PC-9 (cell line): Measurements from ENCODE around the gene ZNF337. TPM values are rescaled to one million over a fixed set of nuclear protein-coding genes. Genes with fewer than 3 reads are reported as not detected.

Experiments used
- BruUV-seq: library from RNA; stranded (reverse); fragments of 400-500 nt; replicated peaks from 2 replicates; lab custom pipeline; 2021; lab: Mats Ljungman, UMichigan
- CTCF ChIA-PET: fragments of 300-600 bp; sonication (Branson Sonifier 250); formaldehyde crosslinking; loops from one replicate; lab custom pipeline; 2022; ENCODE audit warnings: antibody characterized with exemption; lab: Charles Lee
- POLR2A ChIA-PET: fragments of 300-600 bp; sonication (Branson Sonifier 250); formaldehyde crosslinking; loops from one replicate; lab custom pipeline; 2022; ENCODE audit warnings: antibody characterized with exemption; ENCODE audit not compliant: unreplicated experiment; lab: Charles Lee
- DNase-seq, 2 experiments: peaks; one replicate each; pipeline versions ENCODE4 v3.0.0 to v3.0.0-alpha.2; 2015 to 2022; ENCODE audit warnings: mixed read lengths in 1 of 2
- H2AFZ ChIP-seq: fragments of 200-600 bp; sonication (generic); 2 replicates; pipeline ENCODE4 v1.8.1; 2017; ENCODE audit warnings: antibody characterized with exemption
- H3F3A ChIP-seq: fragments of 200-600 bp; sonication (generic); 2 replicates; pipeline ENCODE4 v1.8.1; 2017; ENCODE audit warnings: antibody characterized with exemption, mild to moderate bottlenecking, low read depth; ENCODE audit not compliant: insufficient read depth
- H3K27ac ChIP-seq: fragments of 200-600 bp; sonication (generic); 2 replicates; pipeline ENCODE4 v1.6.1; 2016; ENCODE audit warnings: mixed run types
- H3K27me3 ChIP-seq: fragments of 200-600 bp; sonication (generic); 2 replicates; pipeline ENCODE4 v1.6.1; 2016; ENCODE audit warnings: low read depth, mixed run types; ENCODE audit not compliant: insufficient read depth
- H3K36me3 ChIP-seq: fragments of 200-600 bp; sonication (generic); 2 replicates; pipeline ENCODE4 v1.6.1; 2016; ENCODE audit warnings: low read depth, mixed run types
- H3K4me1 ChIP-seq: fragments of 200-600 bp; sonication (generic); replicated peaks from 2 replicates; pipeline ENCODE4 v1.6.1; 2016; ENCODE audit warnings: mixed run types; ENCODE audit not compliant: insufficient read depth
- H3K4me2 ChIP-seq: fragments of 200-600 bp; sonication (generic); 2 replicates; pipeline ENCODE4 v1.6.1; 2017; ENCODE audit warnings: mixed run types
- H3K4me3 ChIP-seq: fragments of 200-600 bp; sonication (generic); 2 replicates; pipeline ENCODE4 v1.6.1; 2016; ENCODE audit warnings: mixed run types
- H3K79me2 ChIP-seq: fragments of 200-600 bp; sonication (generic); 2 replicates; pipeline ENCODE4 v1.6.1; 2017; ENCODE audit warnings: low read depth, mixed run types
- H3K9me2 ChIP-seq: fragments of 200-600 bp; sonication (generic); 2 replicates; pipeline ENCODE4 v1.8.1; 2017; ENCODE audit warnings: mild to moderate bottlenecking; ENCODE audit not compliant: insufficient read depth
- H3K9me3 ChIP-seq: fragments of 200-600 bp; sonication (generic); 2 replicates; pipeline ENCODE4 v1.8.1; 2016; ENCODE audit warnings: low read depth; ENCODE audit not compliant: insufficient read depth
- H4K20me1 ChIP-seq: fragments of 200-600 bp; sonication (generic); 2 replicates; pipeline ENCODE4 v1.8.1; 2017; ENCODE audit not compliant: insufficient read depth
- EZH2 ChIP-seq: fragments of 200-600 bp; sonication (generic); IDR thresholded peaks from 2 replicates; pipeline ENCODE4 v1.8.0; 2017; ENCODE audit warnings: antibody characterized with exemption, low read depth
- intact Hi-C: fragments of 100-400 bp; cut with micrococcal nuclease; formaldehyde crosslinking; loops from one replicate; pipeline ENCODE4 v1.10.0; 2022; ENCODE audit not compliant: unreplicated experiment
- total RNA-seq: library from RNA; stranded (reverse); gene quantifications from 2 replicates; pipeline ENCODE4 v1.2.3, GENCODE V29; 2021
- TF ChIP-seq, protein P1 (sequence below): fragments of 200-600 bp; sonication (generic); conservative IDR thresholded peaks from 2 replicates; pipeline ENCODE4 v1.6.1; 2017; ENCODE audit warnings: mixed run types, antibody characterized with exemption, mild to moderate bottlenecking, moderate library complexity

Gene ZNF337
- total RNA-seq, 1 experiment from 2014 or later, result 12.8 TPM

DNA sequence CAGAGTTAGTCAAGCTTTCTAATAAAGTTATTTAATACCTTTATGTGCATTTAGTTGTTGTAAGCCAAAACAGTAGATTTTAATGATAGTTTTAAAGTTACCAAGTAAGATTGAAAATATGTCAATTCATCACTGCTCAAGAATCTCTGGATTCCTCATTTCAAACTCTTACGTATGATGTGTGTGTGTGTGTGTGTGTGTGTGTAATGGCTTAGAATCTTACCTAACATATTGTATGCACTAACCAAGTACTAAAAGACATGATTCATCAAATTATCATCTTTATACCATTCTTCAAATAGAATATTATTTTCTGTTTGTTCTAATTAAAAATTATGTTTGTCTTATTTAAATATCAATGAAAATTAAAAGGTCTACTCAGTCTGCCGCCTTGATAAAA lies 41.5 kb upstream of the ZNF337 start:
- H3K27me3 ChIP-seq, result no peaks in the 10 kb centered on the region
- H3K4me2 ChIP-seq, result no peak overlapping the region
- no peak overlapping the region for H2AFZ ChIP-seq
- H3K9me2 ChIP-seq, result no peaks in the 10 kb centered on the region
- no peaks in the 10 kb centered on the region for H3K36me3 ChIP-seq
- ChIA-PET POLR2A (no interaction called here), CTCF (no interaction called here)
- H3K4me3 ChIP-seq, result no peak overlapping the region
- no peak overlapping the region for H3K27ac ChIP-seq
- peaks cover 11% of the 10 kb centered on the region; the same call in 1 of the 2 replicates for H3K4me1 ChIP-seq
- no TSS peak for BruUV-seq
- no peak for DNase-seq
- no peaks in the 10 kb centered on the region for H4K20me1 ChIP-seq
- intact Hi-C loops, result no loop called here
- no peak for TF ChIP-seq EZH2
- TF ChIP-seq, protein P1, sequence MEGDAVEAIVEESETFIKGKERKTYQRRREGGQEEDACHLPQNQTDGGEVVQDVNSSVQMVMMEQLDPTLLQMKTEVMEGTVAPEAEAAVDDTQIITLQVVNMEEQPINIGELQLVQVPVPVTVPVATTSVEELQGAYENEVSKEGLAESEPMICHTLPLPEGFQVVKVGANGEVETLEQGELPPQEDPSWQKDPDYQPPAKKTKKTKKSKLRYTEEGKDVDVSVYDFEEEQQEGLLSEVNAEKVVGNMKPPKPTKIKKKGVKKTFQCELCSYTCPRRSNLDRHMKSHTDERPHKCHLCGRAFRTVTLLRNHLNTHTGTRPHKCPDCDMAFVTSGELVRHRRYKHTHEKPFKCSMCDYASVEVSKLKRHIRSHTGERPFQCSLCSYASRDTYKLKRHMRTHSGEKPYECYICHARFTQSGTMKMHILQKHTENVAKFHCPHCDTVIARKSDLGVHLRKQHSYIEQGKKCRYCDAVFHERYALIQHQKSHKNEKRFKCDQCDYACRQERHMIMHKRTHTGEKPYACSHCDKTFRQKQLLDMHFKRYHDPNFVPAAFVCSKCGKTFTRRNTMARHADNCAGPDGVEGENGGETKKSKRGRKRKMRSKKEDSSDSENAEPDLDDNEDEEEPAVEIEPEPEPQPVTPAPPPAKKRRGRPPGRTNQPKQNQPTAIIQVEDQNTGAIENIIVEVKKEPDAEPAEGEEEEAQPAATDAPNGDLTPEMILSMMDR, result no peak
- H3K9me3 ChIP-seq, result no peaks in the 10 kb centered on the region
- no peaks in the 10 kb centered on the region for H3F3A ChIP-seq
- H3K79me2 ChIP-seq, result no peaks in the 10 kb centered on the region

DNA sequence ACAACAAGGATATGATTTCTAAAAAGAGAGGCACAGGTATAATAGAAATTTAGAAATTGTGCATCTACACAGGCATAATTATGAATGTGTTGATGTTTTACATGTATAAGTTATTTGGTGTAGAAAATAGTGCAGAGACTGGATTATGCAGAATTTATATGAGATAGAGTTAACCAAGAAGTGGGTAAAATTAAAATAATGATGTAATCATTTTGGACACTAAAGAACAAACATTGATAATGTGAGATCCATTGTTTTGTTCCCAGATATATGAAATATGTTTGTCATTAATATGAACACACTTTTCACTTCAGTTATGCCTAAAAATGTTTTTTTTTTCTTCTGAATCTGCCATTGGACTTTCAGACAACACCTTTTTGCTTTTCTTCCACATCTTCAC lies 37.2 kb upstream of the ZNF337 start:
- intact Hi-C loops, result no loop called here
- H3K4me3 ChIP-seq, result no peak overlapping the region
- 0 out of 2 replicates have a peak, but pooled peaks cover under 1% of the 10 kb centered on the region for H3K4me1 ChIP-seq
- POLR2A ChIA-PET, result no interaction called here
- DNase-seq, result no peak
- H3K27me3 ChIP-seq, result no peaks in the 10 kb centered on the region
- BruUV-seq, result no TSS peak
- no peaks in the 10 kb centered on the region for H3K79me2 ChIP-seq
- H4K20me1 ChIP-seq, result no peaks in the 10 kb centered on the region
- H3K36me3 ChIP-seq, result no peaks in the 10 kb centered on the region
- H3K27ac ChIP-seq, result no peak overlapping the region
- H3K9me3 ChIP-seq, result no peaks in the 10 kb centered on the region
- H3F3A ChIP-seq, result no peaks in the 10 kb centered on the region
- H3K4me2 ChIP-seq, result no peak overlapping the region
- CTCF ChIA-PET, result no interaction called here
- H2AFZ ChIP-seq, result no peak overlapping the region
- no peaks in the 10 kb centered on the region for H3K9me2 ChIP-seq
- no peak for TF ChIP-seq EZH2
- TF ChIP-seq, protein P1, result no peak

DNA sequence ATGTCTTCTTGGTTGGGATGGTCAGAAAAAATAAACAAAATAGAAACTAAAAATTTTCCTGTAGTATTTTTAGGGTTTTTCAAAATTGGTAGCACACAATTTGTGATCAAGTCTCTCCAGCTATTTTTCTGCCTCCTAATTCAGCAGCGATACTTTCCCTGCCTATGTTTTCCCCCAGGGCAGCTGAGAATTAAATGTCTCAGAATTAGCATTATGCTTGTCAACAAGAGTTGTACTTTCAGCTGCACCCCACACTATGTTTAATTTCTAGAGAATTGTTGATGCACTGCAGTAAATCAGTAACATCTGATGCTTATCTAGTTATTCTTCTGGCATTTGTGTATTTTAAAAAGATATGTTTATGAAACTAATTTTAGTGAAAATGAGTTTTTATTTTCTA lies 34.2 kb upstream of the ZNF337 start:
- no peak for DNase-seq
- Histone ChIP-seq H3K4me3 (no peak overlapping the region), H3F3A (no peaks in the 10 kb centered on the region), H3K4me2 (no peak overlapping the region), H3K4me1 (no peaks in the 10 kb centered on the region), H3K36me3 (0 out of 2 replicates have a peak, but pooled peaks cover 5% of the 10 kb centered on the region), H3K27me3 (no peaks in the 10 kb centered on the region), H3K79me2 (no peaks in the 10 kb centered on the region), H4K20me1 (no peaks in the 10 kb centered on the region), H3K9me2 (no peaks in the 10 kb centered on the region), H3K27ac (no peak overlapping the region), H3K9me3 (peaks cover 7% of the 10 kb centered on the region), H2AFZ (no peak overlapping the region)
- POLR2A ChIA-PET, result no interaction called here
- TF ChIP-seq EZH2, result no peak
- TF ChIP-seq, protein P1, result no peak
- no TSS peak for BruUV-seq
- CTCF ChIA-PET, result no interaction called here
- intact Hi-C loops, result no loop called here
